RPMI7951 (cell line): ENCODE results near the gene MYOG. TPM values are rescaled to one million over a fixed set of nuclear protein-coding genes. Genes with fewer than 3 reads are reported as not detected.

ENCODE experiments used
- total RNA-seq: library from RNA; depleted of rRNA; stranded (reverse); fragments of >200 nt; shearing (Covaris generic); gene quantifications from 2 replicates; pipeline ENCODE4 v1.2.3, GENCODE V29; 2014; rRNA removed

MYOG gene
- total RNA-seq, 1 experiment from 2014 or later, result not detected

Other genes with a start within 250 kb of the MYOG start
- gene RABIF, start 196.9 kb downstream of the MYOG start, total RNA-seq, result 8.8 and 10.5 TPM in 2 replicates
- 16.8 and 19.1 TPM in 2 replicates for gene KLHL12, start 158.8 kb downstream of the MYOG start, total RNA-seq
- gene ADIPOR1, start 127.7 kb downstream of the MYOG start, total RNA-seq, result 76.3 and 85.4 TPM in 2 replicates
- 30.9 and 35.3 TPM in 2 replicates for gene CYB5R1, start 118.8 kb downstream of the MYOG start, total RNA-seq
- gene TMEM183A, start 78.6 kb downstream of the MYOG start, total RNA-seq, result 62.9 and 64.3 TPM in 2 replicates
- gene PPFIA4, start 59.5 kb downstream of the MYOG start, total RNA-seq, result 2.4 and 4.5 TPM in 2 replicates
- gene ADORA1, start 41.7 kb upstream of the MYOG start, total RNA-seq, result 15.0 and 16.6 TPM in 2 replicates
- gene MYBPH, start 89.8 kb upstream of the MYOG start, total RNA-seq, result 0.48 and 1.4 TPM in 2 replicates
- not detected in 2 replicates for gene CHI3L1, start 100.7 kb upstream of the MYOG start, total RNA-seq
- gene CHIT1, start 143.7 kb upstream of the MYOG start, total RNA-seq, result not detected in 2 replicates
- gene BTG2, start 219.5 kb upstream of the MYOG start, total RNA-seq, result 0.60 and 0.78 TPM in 2 replicates